HG02678 (cell line): ENCODE measurements around the gene KCNF1.

Source experiments
- ATAC-seq: cut with Tn5 transposase; IDR thresholded peaks from one replicate; pipeline ENCODE4 v1.9.1; 2021; ENCODE audit warnings: mild to moderate bottlenecking, moderate library complexity; ENCODE audit not compliant: unreplicated experiment

The KCNF1 gene

GRCh38 chr2:10879624-10880585 lies 31.8 kb upstream of the KCNF1 start:
- no peak for ATAC-seq

GRCh38 chr2:10880586-10881321 lies 31.0 kb upstream of the KCNF1 start:
- no peak for ATAC-seq

- ATAC-seq, result no peak
These were observed 29.2 kb upstream of the KCNF1 start for GRCh38 chr2:10882568-10882967.

GRCh38 chr2:10883066-10883465 lies 28.7 kb upstream of the KCNF1 start:
- no peak for ATAC-seq

GRCh38 chr2:10883801-10884478 lies 27.8 kb upstream of the KCNF1 start:
- ATAC-seq, result no peak

- no peak for ATAC-seq
These were observed 27.2 kb upstream of the KCNF1 start for GRCh38 chr2:10884574-10884975.

GRCh38 chr2:10885094-10885860 lies 26.5 kb upstream of the KCNF1 start:
- no peak for ATAC-seq

GRCh38 chr2:10887476-10887875 lies 24.3 kb upstream of the KCNF1 start:
- ATAC-seq, result no peak

- ATAC-seq, result no peak
These were observed 22.0 kb upstream of the KCNF1 start for GRCh38 chr2:10889651-10890215.

- ATAC-seq, result no peak
These were observed 20.9 kb upstream of the KCNF1 start for GRCh38 chr2:10890706-10891270.

- ATAC-seq, result no peak
These were observed 20.3 kb upstream of the KCNF1 start for GRCh38 chr2:10891390-10891789.

- no peak for ATAC-seq
These were observed 19.9 kb upstream of the KCNF1 start for GRCh38 chr2:10891848-10892247.

GRCh38 chr2:10892316-10892715 lies 19.4 kb upstream of the KCNF1 start:
- ATAC-seq, result no peak

- no peak for ATAC-seq
These were observed 18.9 kb upstream of the KCNF1 start for GRCh38 chr2:10892796-10893350.

- no peak for ATAC-seq
These were observed 17.3 kb upstream of the KCNF1 start for GRCh38 chr2:10894264-10894935.

- ATAC-seq, result no peak
These were observed 16.5 kb upstream of the KCNF1 start for GRCh38 chr2:10895231-10895630.

- ATAC-seq, result no peak
These were observed 13.8 kb upstream of the KCNF1 start for GRCh38 chr2:10897956-10898355.

GRCh38 chr2:10900216-10901109 lies 11.3 kb upstream of the KCNF1 start:
- ATAC-seq, result no peak
